Measurements from ENCODE around the gene ITPR1.

DNA sequence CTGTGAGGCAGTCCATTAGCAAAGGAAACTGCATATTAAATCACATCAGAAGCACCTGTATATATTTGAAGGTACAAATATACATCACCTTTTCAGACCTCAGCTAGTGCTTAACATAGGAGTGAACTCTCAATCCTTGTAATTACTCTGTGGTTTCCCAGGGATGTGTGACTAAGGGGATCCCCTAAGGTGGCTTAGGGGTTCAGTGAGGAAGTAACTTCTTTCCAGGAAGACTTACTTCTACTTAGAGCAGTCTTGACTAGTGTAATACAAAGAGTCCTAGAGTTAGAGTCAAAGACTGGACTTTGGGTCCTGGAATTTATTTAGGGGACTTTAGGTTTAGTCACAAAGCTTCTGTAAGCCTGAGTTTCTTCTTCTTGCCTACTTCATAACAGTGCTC is 17.3 kb upstream of the ITPR1 start:
- TF ChIP-seq EZH2 (IDR thresholded peaks at IDR 0.05; ENCODE audit: insufficient read depth, poor library complexity, severe bottlenecking) (no peak), EZH2phosphoT487 (IDR thresholded peaks at IDR 0.05; ENCODE audit: insufficient read depth, low read depth) (no peak)
